HG03457 (cell line): ENCODE data around the gene BMPR2.
"Not testable (repeated sequence)": the region's sequence is repeated elsewhere in the genome, so short reads cannot be mapped to it uniquely, and the experiment has no call there.

Experiments
- ATAC-seq: cut with Tn5 transposase; IDR thresholded peaks from one replicate; pipeline ENCODE4 v1.9.1; 2021; ENCODE audit warnings: moderate number of reproducible peaks; ENCODE audit not compliant: unreplicated experiment

The BMPR2 gene

GRCh38 chr2:202444000-202444399 is 67.9 kb downstream of the BMPR2 start:
- ATAC-seq: no peak

GRCh38 chr2:202449344-202449743 is 73.2 kb downstream of the BMPR2 start:
- ATAC-seq: no peak

DNA sequence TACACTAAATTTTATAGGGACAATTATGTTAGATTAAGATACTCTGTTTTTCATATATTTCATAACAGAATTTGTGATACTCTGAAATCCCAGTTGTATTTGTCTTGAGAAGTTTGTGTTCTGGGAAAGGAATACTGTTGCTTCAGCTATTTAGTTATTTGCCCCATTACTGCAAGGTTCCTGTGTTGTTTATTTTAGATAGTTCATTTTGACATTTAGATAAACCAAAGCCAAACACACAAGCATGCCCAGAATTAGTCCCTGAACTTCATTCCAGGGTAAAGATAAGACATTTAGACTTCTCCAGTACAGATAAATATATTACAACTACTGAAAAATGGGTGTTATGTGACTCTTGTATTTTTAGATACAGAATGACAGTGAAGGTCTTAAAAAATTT is 74.7 kb downstream of the BMPR2 start:
- ATAC-seq: no peak

- no peak for ATAC-seq
Observed at GRCh38 chr2:202452744-202453143, 76.6 kb downstream of the BMPR2 start.

GRCh38 chr2:202454536-202454935 is 78.4 kb downstream of the BMPR2 start:
- no peak for ATAC-seq

GRCh38 chr2:202455114-202455513 is 79.0 kb downstream of the BMPR2 start:
- no peak for ATAC-seq

GRCh38 chr2:202460119-202460518 is 84.0 kb downstream of the BMPR2 start:
- no peak for ATAC-seq

DNA sequence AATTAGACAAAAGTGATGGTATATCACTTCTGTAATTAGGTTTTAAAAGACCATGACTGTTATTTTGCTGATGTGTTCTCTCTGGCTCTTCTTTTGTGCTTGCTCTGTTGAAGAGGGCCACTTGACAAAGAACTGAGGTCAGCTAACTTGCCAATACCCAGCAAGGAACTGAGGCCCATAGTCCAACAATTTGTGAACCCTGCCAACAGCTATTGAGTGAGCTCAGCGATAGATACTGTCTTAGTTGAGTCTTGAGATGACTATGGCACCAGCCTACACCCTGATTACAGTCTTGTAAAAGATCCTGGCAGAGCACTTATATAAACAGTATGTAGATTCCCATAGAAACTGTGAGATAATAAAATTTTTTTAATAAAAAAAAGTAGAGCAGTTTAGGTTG is 103.0 kb downstream of the BMPR2 start:
- no peak for ATAC-seq

- ATAC-seq: no peak
Observed at GRCh38 chr2:202479610-202480009, 103.5 kb downstream of the BMPR2 start.

GRCh38 chr2:202486351-202486750 is 110.2 kb downstream of the BMPR2 start:
- ATAC-seq: no peak

DNA sequence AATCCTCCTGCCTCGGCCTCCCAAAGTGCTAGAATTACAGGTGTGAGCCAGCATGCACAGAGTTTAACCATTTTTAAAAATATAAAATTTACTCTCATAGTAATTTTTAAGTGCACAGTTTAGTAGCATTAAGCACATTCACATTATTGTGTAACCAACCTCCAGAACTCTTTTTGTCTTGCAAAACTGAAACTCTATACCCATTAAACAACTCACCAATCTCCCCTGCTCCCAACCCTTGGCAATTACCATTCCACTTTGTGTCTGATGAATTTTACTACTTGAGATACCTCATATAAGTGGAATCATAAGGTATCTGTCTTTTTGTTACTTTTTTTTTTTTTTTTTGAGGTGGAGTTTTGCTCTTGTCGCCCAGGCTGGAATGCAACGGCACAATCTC is 112.5 kb downstream of the BMPR2 start:
- no peak for ATAC-seq

GRCh38 chr2:202490479-202490878 is 114.4 kb downstream of the BMPR2 start:
- no peak for ATAC-seq

DNA sequence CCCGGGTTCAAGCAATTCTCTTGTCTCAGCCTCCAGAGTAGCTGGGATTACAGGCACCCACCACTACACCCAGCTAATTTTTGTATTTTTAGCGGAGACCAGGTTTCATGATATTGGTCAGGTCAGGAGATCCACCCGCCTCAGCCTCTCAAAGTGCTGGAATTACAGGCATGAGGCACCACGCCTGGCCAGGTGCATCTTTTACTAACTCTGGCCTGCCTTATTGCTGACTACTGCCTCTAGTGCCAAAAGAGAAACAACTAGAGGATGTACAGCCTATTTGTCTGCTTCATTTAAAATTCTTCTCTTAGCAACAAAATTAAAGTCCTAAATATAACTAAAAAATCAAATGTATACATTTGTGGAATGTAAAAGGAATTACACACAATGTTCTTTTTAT is 115.4 kb downstream of the BMPR2 start:
- no peak for ATAC-seq

DNA sequence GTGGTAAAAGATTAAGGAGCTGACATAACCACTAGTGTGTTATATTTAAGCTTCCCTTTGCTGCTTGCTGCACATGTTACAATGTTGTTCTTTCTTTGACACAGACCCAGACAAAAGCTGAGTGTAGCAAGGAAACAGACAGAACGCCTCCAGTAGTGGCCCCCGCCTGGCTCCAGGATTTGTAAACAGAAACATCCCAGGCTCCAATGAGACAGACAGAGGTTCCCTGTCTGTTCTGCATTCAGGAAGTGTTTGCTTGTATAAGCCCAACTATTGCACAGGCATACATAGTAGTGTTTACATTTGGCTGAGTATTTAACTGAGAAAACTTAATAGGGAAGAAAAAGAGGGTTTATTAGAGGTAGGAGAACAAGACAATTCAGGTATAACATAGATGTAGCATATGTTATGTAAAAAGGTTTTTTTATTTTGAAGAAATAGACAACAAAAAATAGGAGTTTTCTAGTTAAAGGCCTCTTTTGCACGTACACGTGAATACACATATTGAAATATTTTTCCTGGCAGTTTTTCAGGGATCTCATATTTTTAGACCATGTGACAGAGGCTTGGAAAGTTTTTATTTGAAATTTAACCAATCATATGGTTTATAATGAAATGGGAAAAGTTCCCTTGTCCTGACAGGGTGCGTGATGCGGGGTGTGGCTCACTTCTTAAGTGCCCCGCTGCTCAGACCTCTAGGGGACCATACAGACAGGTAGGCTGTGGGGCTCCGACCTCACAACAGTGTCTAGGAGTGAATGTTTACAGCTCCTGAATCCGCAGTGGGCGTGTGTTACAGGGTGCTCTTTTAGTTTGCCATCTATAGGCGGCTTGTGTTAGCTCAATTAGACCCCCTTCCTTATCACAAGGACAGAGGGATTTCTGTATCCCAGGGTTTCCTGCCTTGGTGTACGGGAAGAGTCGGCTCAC is 118.4 kb downstream of the BMPR2 start:
- ATAC-seq: no peak

DNA sequence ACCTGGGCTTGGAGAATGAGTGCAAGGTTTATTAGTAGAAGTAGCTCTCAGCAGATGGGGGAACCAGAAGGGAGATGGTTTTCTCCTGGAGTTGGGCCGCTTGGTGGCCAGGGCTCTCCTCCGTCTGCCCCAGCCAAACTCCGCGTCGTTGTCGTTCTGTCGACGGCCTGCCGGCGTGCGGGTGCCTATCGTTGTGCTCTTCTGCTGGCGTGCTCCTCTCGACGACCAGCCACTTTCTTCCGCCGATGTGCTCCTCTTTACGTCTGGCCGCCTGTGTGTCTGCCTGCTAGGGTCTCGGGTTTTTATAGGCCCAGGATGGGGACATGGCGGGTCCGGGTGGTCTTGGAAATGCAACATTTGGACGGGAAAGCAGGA is 119.1 kb downstream of the BMPR2 start:
- no peak for ATAC-seq

- ATAC-seq: not testable (repeated sequence)
Observed at GRCh38 chr2:202496835-202497472, 120.8 kb downstream of the BMPR2 start.

DNA sequence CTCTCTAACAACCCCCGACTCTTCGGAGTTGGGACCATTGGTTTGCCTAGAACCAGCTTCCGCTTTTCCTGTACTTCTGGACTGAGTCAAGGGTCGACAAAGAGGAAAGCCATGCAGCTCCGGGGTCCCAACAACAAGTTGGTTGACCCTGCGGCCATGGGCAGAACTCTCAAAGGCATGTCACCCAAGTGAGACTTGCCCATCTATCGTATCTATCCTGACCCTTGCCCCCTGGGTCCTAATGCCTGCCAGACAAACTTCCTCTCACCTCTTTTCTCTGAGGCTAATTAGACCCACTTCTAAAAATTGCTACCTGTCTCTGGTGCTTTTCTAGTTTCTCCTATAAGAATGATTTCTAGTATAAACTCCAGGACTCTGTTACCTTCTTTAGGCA is 121.3 kb downstream of the BMPR2 start:
- not testable (repeated sequence) for ATAC-seq

DNA sequence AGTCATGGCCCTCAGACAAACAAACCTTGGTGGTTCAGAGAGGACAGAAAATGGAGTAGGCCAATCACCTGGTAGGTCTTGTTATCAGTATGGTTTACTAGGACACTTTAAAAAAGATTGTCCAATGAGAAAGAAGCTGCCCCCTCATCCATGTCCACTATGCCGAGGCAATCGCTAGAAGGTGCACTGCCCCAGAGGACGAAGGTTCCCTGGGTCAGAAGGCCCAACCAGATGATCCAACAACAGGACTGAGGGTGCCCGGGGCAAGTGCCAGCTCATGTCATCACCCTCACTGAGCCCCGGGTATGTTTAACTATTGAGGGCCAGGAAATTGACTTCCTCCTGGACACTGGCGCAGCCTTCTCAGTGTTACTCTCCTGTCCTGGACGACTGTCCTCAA is 123.7 kb downstream of the BMPR2 start:
- not testable (repeated sequence) for ATAC-seq

- ATAC-seq: not testable (repeated sequence)
Observed at GRCh38 chr2:202503276-202503675, 127.1 kb downstream of the BMPR2 start.

- no peak for ATAC-seq
Observed at GRCh38 chr2:202508686-202509085, 132.6 kb downstream of the BMPR2 start.

GRCh38 chr2:202510911-202511310 is 134.8 kb downstream of the BMPR2 start:
- ATAC-seq: no peak

DNA sequence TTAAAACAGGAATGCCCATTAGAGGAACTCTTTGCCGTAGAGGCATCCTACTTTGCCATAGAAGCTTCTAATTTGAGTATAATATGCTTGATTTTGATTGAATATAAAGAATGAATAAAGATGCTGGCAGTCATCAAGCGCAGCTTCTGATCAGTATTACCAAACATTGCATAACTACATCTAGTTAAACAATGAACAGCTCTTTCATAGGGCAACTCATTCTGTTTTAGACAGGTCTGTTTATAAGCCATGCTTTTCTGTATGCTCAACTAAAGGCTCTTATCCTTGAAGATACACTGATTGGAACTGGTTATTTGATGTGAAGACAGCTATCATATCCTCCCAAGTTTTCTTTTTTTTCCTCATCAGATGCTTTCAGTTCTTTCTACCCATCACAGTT is 136.0 kb downstream of the BMPR2 start:
- no peak for ATAC-seq
